ENCODE measurements around the gene FILIP1L.

DNA sequence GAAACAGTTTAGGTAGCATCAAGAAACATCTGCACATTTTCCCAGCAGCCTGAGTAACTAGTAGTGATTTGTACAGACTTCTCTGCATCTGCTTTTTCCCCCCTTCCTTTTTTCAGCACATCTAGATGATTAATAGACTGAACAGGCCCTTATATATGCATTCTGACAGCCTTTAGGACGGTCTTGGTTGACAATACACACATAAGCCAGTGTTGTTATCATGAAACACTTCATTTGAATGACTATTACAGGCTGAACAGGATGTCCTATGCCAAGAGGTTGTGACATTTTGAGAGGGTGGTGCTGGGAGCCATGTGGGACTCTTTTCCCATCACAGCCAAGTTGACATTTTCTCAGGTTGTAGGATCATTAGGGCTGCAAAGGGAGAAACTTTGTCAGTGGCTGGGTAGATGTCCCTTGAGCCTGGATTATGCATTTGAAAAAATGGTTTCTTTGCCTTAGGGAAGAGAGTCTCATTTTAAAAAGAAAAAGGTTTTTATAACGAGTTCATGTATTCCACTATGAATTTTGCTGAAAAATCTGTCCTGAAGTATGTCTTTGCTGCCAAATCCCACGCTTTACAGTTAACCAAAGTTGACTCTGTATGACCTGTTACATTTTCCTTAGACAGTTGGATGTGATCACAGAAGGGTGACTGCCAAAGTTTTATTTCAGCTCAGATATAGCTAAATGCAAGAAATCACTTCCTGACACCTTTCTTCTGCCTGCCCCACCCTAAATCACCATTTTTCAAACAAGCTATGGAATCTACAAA, 73.7 kb downstream of the FILIP1L start:
- TF ChIP-seq, protein P1, sequence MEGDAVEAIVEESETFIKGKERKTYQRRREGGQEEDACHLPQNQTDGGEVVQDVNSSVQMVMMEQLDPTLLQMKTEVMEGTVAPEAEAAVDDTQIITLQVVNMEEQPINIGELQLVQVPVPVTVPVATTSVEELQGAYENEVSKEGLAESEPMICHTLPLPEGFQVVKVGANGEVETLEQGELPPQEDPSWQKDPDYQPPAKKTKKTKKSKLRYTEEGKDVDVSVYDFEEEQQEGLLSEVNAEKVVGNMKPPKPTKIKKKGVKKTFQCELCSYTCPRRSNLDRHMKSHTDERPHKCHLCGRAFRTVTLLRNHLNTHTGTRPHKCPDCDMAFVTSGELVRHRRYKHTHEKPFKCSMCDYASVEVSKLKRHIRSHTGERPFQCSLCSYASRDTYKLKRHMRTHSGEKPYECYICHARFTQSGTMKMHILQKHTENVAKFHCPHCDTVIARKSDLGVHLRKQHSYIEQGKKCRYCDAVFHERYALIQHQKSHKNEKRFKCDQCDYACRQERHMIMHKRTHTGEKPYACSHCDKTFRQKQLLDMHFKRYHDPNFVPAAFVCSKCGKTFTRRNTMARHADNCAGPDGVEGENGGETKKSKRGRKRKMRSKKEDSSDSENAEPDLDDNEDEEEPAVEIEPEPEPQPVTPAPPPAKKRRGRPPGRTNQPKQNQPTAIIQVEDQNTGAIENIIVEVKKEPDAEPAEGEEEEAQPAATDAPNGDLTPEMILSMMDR (conservative IDR thresholded peaks at IDR 0.05; ENCODE audit: low read length), result no peak
- no peak for TF ChIP-seq EZH2phosphoT487 (IDR thresholded peaks at IDR 0.05; ENCODE audit: borderline replicate concordance)

Measured in Loucy (cell line).